ENCODE measurements around the gene RASA3. TPM values are rescaled to one million over a fixed set of nuclear protein-coding genes. Genes with fewer than 3 reads are reported as not detected.
"Not testable (repeated sequence)": the region's sequence is repeated elsewhere in the genome, so short reads cannot be mapped to it uniquely, and the experiment has no call there.

The RASA3 gene
- total RNA-seq, 1 donor: 78.9 TPM

- no peak overlapping the region for H3K4me3 ChIP-seq (ENCODE audit: low read length)
- H3K9me3 ChIP-seq (ENCODE audit: low read depth, low read length): peaks cover 28% of the 10 kb centered on the region
- no peaks in the 10 kb centered on the region for H3K27me3 ChIP-seq (ENCODE audit: insufficient read depth, low read length)
- H3K4me1 ChIP-seq (ENCODE audit: insufficient read depth, low read length): no peaks in the 10 kb centered on the region
Observed at GRCh38 chr13:114088863-114089262, 43.6 kb downstream of the RASA3 start.

GRCh38 chr13:114088234-114088633 lies 44.2 kb downstream of the RASA3 start:
- peaks cover 22% of the 10 kb centered on the region for H3K9me3 ChIP-seq (ENCODE audit: low read depth, low read length)
- no peaks in the 10 kb centered on the region for H3K27me3 ChIP-seq (ENCODE audit: insufficient read depth, low read length)
- no peak overlapping the region for H3K4me3 ChIP-seq (ENCODE audit: low read length)
- no peaks in the 10 kb centered on the region for H3K4me1 ChIP-seq (ENCODE audit: insufficient read depth, low read length)

DNA sequence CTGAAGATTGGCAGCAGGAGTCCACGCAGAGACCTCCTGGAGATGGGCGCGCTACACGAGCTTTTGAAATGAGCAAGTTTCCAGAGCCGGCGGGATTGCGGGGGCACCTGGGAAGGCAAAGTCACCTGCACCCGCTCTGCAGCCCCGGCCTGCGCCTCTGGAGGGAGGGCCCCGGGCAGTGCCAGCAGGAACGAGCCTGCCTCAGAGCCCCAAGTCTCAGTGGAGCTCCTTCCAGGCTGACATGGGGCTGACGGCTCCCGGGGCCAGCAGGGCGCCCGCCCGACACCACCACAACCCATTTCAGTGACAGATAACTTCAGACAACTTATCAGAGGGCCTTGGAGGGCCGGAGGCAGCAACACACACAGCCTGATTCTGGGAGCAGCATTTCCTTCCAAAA lies 45.0 kb downstream of the RASA3 start:
- H3K27me3 ChIP-seq (ENCODE audit: insufficient read depth, low read length): no peaks in the 10 kb centered on the region
- peaks cover 14% of the 10 kb centered on the region for H3K9me3 ChIP-seq (ENCODE audit: low read depth, low read length)
- H3K4me1 ChIP-seq (ENCODE audit: insufficient read depth, low read length): no peaks in the 10 kb centered on the region
- no peak overlapping the region for H3K4me3 ChIP-seq (ENCODE audit: low read length)

DNA sequence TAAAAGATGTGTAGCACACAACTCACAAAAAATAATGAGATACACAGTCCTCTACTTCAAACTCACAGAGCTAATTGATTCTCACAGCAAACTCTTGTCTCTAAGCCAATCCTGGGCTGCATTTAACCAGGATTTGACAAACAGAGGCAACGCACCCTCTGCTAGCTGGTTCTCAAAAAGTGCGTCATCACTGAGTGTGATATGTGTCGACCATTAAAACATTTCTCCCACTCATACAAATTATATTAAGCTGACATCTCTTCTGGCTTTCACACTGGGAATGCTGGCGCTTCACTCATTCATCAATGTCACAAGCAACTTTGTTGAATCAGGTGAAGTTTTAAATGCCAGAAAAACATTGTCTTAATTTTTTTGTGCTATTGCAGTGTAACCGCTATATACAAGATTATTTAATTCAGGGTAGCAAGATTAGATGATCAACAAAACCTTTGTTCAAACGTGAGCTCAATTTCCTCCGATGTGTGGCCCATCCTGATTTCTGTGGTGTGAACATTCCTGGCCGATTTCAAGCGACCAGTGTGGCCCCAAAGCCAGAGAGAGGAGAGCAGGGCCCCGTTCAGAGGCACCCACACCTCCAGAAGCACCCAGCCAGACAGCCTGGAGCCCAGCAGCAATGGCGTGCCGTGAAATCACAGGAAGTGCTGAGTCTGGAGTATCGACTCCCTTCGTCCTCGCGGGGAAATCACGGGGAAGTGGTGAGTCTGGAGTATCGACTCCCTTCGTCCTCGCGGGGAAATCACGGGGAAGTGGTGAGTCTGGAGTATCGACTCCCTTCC lies 49.4 kb downstream of the RASA3 start:
- Histone ChIP-seq H3K27me3 (ENCODE audit: insufficient read depth, low read length) (no peaks in the 10 kb centered on the region), H3K9me3 (ENCODE audit: low read depth, low read length) (no peaks in the 10 kb centered on the region), H3K4me3 (ENCODE audit: low read length) (no peak overlapping the region), H3K4me1 (ENCODE audit: insufficient read depth, low read length) (peaks cover 32% of the 10 kb centered on the region)

GRCh38 chr13:114081761-114082681 lies 50.4 kb downstream of the RASA3 start:
- H3K4me3 ChIP-seq (ENCODE audit: low read length): no peak overlapping the region
- H3K9me3 ChIP-seq (ENCODE audit: low read depth, low read length): no peaks in the 10 kb centered on the region
- H3K27me3 ChIP-seq (ENCODE audit: insufficient read depth, low read length): no peaks in the 10 kb centered on the region
- peaks cover 36% of the 10 kb centered on the region for H3K4me1 ChIP-seq (ENCODE audit: insufficient read depth, low read length)

GRCh38 chr13:114080739-114081561 lies 51.5 kb downstream of the RASA3 start:
- Histone ChIP-seq H3K4me3 (ENCODE audit: low read length) (no peak overlapping the region), H3K27me3 (ENCODE audit: insufficient read depth, low read length) (no peaks in the 10 kb centered on the region), H3K4me1 (ENCODE audit: insufficient read depth, low read length) (peaks cover 36% of the 10 kb centered on the region), H3K9me3 (ENCODE audit: low read depth, low read length) (no peaks in the 10 kb centered on the region)

DNA sequence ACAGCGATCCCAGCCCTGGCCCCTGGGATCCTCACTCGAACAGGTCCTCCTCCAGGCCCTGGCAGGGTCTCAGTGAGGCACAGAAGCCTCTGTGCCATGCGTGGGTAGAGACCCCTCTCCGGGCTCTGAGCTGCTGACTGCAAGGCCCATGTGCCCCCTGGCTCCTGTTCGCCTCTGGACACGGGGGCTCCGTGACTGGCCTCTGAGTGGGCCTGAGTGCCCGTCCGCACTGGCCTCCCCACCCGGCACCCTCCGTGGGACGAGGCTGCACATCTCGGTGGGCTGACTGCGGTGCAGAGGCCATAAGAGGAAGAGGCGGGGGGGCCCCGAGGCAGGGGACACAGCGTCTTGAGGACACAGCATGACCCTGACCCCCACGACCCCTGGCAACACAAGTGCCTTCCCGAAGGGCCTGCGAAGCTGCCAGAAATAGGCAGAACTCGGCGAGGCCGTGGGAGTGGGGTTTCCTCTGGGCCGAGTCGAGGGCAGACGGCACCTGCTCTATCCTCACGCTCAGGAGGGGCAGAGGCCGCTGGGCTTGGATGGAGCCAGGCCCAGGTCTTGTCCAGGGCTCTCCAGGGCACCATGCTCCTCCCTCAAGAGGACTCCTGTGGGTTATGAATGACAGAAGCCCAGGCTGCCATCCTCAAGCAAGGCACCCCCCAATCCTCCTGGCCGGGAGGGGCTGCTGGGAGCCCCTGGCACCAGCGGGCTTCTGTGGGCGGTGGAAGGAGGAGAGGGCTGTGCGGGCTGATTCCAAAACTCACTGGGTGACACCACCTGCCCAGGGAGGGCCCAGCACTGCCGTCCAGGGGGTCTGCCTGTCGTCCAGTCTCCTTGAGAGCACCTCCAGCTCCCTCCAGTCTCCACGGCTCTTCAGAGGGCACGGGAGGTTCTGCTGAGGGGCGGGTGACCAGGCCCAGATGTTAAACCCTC lies 52.6 kb downstream of the RASA3 start:
- Histone ChIP-seq H3K4me3 (ENCODE audit: low read length) (no peak overlapping the region), H3K4me1 (ENCODE audit: insufficient read depth, low read length) (peaks cover 36% of the 10 kb centered on the region), H3K9me3 (ENCODE audit: low read depth, low read length) (no peaks in the 10 kb centered on the region), H3K27me3 (ENCODE audit: insufficient read depth, low read length) (no peaks in the 10 kb centered on the region)

DNA sequence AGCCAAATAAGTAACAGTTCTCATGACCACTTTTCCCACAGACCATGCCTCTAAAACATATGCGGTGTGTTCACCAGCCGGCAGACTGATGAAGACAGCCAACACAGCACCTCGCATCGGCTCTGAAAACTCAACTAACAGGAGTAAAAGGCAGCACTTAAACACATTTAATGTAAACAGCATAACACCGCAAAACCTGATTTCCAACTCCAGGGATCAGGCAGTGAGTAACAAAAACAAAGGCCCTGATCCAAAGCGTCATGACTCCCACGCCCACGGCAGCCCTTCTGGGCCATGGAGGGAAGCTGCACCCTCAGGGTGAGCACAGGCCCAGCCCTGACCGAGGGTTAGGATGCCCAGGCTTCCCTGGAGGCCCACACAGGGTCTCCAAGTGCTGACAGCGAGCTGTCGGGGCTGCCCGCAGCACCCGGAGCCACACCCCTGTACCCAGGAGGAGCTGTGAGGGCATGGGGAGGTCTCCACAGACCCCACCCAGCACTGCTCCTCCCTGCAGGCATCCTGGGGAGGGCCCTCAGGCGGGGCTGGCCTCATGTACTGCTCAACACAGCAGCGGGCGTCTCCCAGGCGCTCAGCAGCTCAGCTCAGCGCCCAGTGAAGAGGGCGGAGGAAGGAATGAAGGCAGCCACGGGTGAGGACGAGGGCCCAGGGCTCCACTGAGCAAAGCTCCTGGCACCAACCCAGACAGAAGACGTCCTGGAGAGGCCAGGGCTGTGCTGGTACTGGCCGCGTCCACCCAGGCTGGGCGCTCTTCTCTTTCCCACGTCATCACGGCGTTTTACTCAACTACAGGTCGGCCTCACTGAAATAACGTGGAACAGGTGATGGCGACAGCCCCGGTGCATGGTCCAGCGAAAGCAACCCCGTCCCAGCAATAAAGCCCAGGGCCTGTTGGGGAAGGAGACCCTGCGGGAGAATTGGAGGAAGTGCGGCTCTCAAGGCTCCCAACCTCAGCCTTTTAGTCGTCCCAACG lies 53.7 kb downstream of the RASA3 start:
- no peaks in the 10 kb centered on the region for H3K9me3 ChIP-seq (ENCODE audit: low read depth, low read length)
- peaks cover 36% of the 10 kb centered on the region for H3K4me1 ChIP-seq (ENCODE audit: insufficient read depth, low read length)
- H3K4me3 ChIP-seq (ENCODE audit: low read length): no peak overlapping the region
- H3K27me3 ChIP-seq (ENCODE audit: insufficient read depth, low read length): no peaks in the 10 kb centered on the region

GRCh38 chr13:114077933-114078325 lies 54.5 kb downstream of the RASA3 start:
- H3K27me3 ChIP-seq (ENCODE audit: insufficient read depth, low read length): no peaks in the 10 kb centered on the region
- no peak overlapping the region for H3K4me3 ChIP-seq (ENCODE audit: low read length)
- H3K9me3 ChIP-seq (ENCODE audit: low read depth, low read length): no peaks in the 10 kb centered on the region
- H3K4me1 ChIP-seq (ENCODE audit: insufficient read depth, low read length): peaks cover 36% of the 10 kb centered on the region

- no peaks in the 10 kb centered on the region for H3K9me3 ChIP-seq (ENCODE audit: low read depth, low read length)
Observed at GRCh38 chr13:114077099-114077932, 55.1 kb downstream of the RASA3 start.

GRCh38 chr13:114076329-114077090 lies 55.9 kb downstream of the RASA3 start:
- H3K27me3 ChIP-seq (ENCODE audit: insufficient read depth, low read length): no peaks in the 10 kb centered on the region
- peaks cover 31% of the 10 kb centered on the region for H3K4me1 ChIP-seq (ENCODE audit: insufficient read depth, low read length)

More at GRCh38 chr13:114077099-114077932, 55.1 kb downstream of the RASA3 start:
- Histone ChIP-seq H3K4me3 (ENCODE audit: low read length) (no peak overlapping the region), H3K4me1 (ENCODE audit: insufficient read depth, low read length) (peaks cover 36% of the 10 kb centered on the region), H3K27me3 (ENCODE audit: insufficient read depth, low read length) (no peaks in the 10 kb centered on the region)

GRCh38 chr13:114075811-114076210 lies 56.6 kb downstream of the RASA3 start:
- not testable (repeated sequence) for H3K27me3 ChIP-seq (ENCODE audit: insufficient read depth, low read length); H3K4me3 ChIP-seq (ENCODE audit: low read length); H3K9me3 ChIP-seq (ENCODE audit: low read depth, low read length)
- H3K4me1 ChIP-seq (ENCODE audit: insufficient read depth, low read length): peaks cover 28% of the 10 kb centered on the region

More at GRCh38 chr13:114076329-114077090, 55.9 kb downstream of the RASA3 start:
- H3K9me3 ChIP-seq (ENCODE audit: low read depth, low read length): no peaks in the 10 kb centered on the region
- H3K4me3 ChIP-seq (ENCODE audit: low read length): no peak overlapping the region

All from mononuclear cell (primary cell).